ENCODE results near the gene CFAP299.

Gene CFAP299

GRCh38 chr4:80521438-80521837 lies 185.9 kb downstream of the CFAP299 start:
- Mint-ChIP-seq H3K4me3 (no peak overlapping the region), H3K27ac (ENCODE audit: low read depth) (no peak overlapping the region), H3K36me3 (ENCODE audit: insufficient read depth) (no peaks in the 10 kb centered on the region), H3K4me1 (no peaks in the 10 kb centered on the region), H3K9me3 (no peaks in the 10 kb centered on the region), H3K27me3 (no peaks in the 10 kb centered on the region)
- ATAC-seq (replicated peaks; ENCODE audit: extremely low read depth, poor library complexity, severe bottlenecking) (no peak), DNase-seq (ENCODE audit: low spot score in 2 of 2) (no peak)

GRCh38 chr4:80526697-80527096 lies 191.2 kb downstream of the CFAP299 start:
- no peaks in the 10 kb centered on the region for H3K36me3 Mint-ChIP-seq (ENCODE audit: insufficient read depth)
- H3K9me3 Mint-ChIP-seq, result no peaks in the 10 kb centered on the region
- no peak for ATAC-seq (replicated peaks; ENCODE audit: extremely low read depth, poor library complexity, severe bottlenecking)

GRCh38 chr4:80529026-80529425 lies 193.5 kb downstream of the CFAP299 start:
- ATAC-seq (replicated peaks; ENCODE audit: extremely low read depth, poor library complexity, severe bottlenecking) (no peak), DNase-seq (ENCODE audit: low spot score in 2 of 2) (no peak)
- Mint-ChIP-seq H3K4me1 (no peaks in the 10 kb centered on the region), H3K27ac (ENCODE audit: low read depth) (no peak overlapping the region), H3K36me3 (ENCODE audit: insufficient read depth) (no peaks in the 10 kb centered on the region), H3K27me3 (no peaks in the 10 kb centered on the region), H3K4me3 (no peak overlapping the region), H3K9me3 (no peaks in the 10 kb centered on the region)

More at GRCh38 chr4:80526697-80527096, 191.2 kb downstream of the CFAP299 start:
- H3K27ac Mint-ChIP-seq (ENCODE audit: low read depth), result no peak overlapping the region
- no peaks in the 10 kb centered on the region for H3K27me3 Mint-ChIP-seq
- DNase-seq (ENCODE audit: low spot score in 2 of 2), result no peak
- no peak overlapping the region for H3K4me3 Mint-ChIP-seq
- no peaks in the 10 kb centered on the region for H3K4me1 Mint-ChIP-seq

- Mint-ChIP-seq H3K27me3 (no peaks in the 10 kb centered on the region), H3K36me3 (ENCODE audit: insufficient read depth) (no peaks in the 10 kb centered on the region), H3K4me3 (no peak overlapping the region), H3K9me3 (no peaks in the 10 kb centered on the region), H3K27ac (ENCODE audit: low read depth) (no peak overlapping the region), H3K4me1 (no peaks in the 10 kb centered on the region)
- ATAC-seq (replicated peaks; ENCODE audit: extremely low read depth, poor library complexity, severe bottlenecking) (no peak), DNase-seq (ENCODE audit: low spot score in 2 of 2) (no peak)
Observed at GRCh38 chr4:80532674-80533333, 197.3 kb downstream of the CFAP299 start.

GRCh38 chr4:80535551-80535950 lies 200.0 kb downstream of the CFAP299 start:
- no peak for DNase-seq (ENCODE audit: low spot score in 2 of 2)
- no peaks in the 10 kb centered on the region for H3K27me3 Mint-ChIP-seq
- H3K4me3 Mint-ChIP-seq, result no peak overlapping the region
- H3K9me3 Mint-ChIP-seq, result no peaks in the 10 kb centered on the region
- no peaks in the 10 kb centered on the region for H3K36me3 Mint-ChIP-seq (ENCODE audit: insufficient read depth)
- H3K4me1 Mint-ChIP-seq, result no peaks in the 10 kb centered on the region
- no peak overlapping the region for H3K27ac Mint-ChIP-seq (ENCODE audit: low read depth)
- no peak for ATAC-seq (replicated peaks; ENCODE audit: extremely low read depth, poor library complexity, severe bottlenecking)

GRCh38 chr4:80538276-80538926 lies 202.9 kb downstream of the CFAP299 start:
- H3K27ac Mint-ChIP-seq (ENCODE audit: low read depth), result no peak overlapping the region
- H3K4me3 Mint-ChIP-seq, result no peak overlapping the region
- peaks cover 5% of the 10 kb centered on the region for H3K4me1 Mint-ChIP-seq
- H3K9me3 Mint-ChIP-seq, result no peaks in the 10 kb centered on the region
- no peak for ATAC-seq (replicated peaks; ENCODE audit: extremely low read depth, poor library complexity, severe bottlenecking)
- DNase-seq (ENCODE audit: low spot score in 2 of 2), result no peak
- peaks cover 9% of the 10 kb centered on the region for H3K27me3 Mint-ChIP-seq
- H3K36me3 Mint-ChIP-seq (ENCODE audit: insufficient read depth), result no peaks in the 10 kb centered on the region

GRCh38 chr4:80539190-80539589 lies 203.7 kb downstream of the CFAP299 start:
- DNase-seq (ENCODE audit: low spot score in 2 of 2) (no peak), ATAC-seq (replicated peaks; ENCODE audit: extremely low read depth, poor library complexity, severe bottlenecking) (no peak)
- Mint-ChIP-seq H3K27ac (ENCODE audit: low read depth) (no peak overlapping the region), H3K4me1 (peaks cover 5% of the 10 kb centered on the region), H3K27me3 (peaks cover 14% of the 10 kb centered on the region), H3K36me3 (ENCODE audit: insufficient read depth) (no peaks in the 10 kb centered on the region), H3K9me3 (no peaks in the 10 kb centered on the region), H3K4me3 (no peak overlapping the region)

- no peak overlapping the region for H3K27ac Mint-ChIP-seq (ENCODE audit: low read depth)
- H3K4me3 Mint-ChIP-seq, result no peak overlapping the region
- H3K36me3 Mint-ChIP-seq (ENCODE audit: insufficient read depth), result no peaks in the 10 kb centered on the region
- no peaks in the 10 kb centered on the region for H3K9me3 Mint-ChIP-seq
- H3K4me1 Mint-ChIP-seq, result peaks cover 5% of the 10 kb centered on the region
- peaks cover 14% of the 10 kb centered on the region for H3K27me3 Mint-ChIP-seq
- no peak for ATAC-seq (replicated peaks; ENCODE audit: extremely low read depth, poor library complexity, severe bottlenecking)
- DNase-seq (ENCODE audit: low spot score in 2 of 2), result no peak
Observed at GRCh38 chr4:80540349-80540748, 204.8 kb downstream of the CFAP299 start.

DNA sequence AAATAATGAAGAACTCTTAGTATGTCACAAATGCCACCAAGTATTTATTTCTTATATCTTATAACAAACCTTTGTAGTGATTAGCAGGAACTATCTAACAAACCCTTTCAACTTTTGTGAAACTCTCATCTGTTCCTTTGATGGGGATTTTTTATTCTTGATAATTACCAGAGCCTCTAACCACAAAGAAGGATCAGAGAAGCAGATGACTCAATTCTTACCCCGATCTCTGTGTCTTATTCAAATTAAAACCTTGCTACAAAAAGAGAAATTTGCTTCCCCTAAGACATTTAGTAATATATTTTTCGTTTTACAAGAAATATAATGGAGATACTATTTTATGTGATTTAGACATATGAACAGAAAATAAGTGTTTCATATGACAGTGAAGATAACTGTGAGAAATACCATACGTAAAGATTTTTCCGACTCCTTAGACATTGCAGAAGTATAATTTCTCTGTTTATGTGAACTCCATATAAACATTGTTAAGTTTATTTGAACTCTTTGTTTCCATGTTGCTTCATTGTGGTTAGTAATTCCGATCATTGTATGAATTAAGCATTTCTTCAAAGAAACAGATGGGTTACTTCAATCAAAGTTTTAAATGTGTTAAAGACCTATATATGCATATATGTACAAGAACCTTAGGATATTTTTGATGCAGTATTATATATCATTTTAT lies 205.4 kb downstream of the CFAP299 start:
- Mint-ChIP-seq H3K27ac (ENCODE audit: low read depth) (no peak overlapping the region), H3K36me3 (ENCODE audit: insufficient read depth) (no peaks in the 10 kb centered on the region), H3K4me3 (no peak overlapping the region), H3K27me3 (peaks cover 14% of the 10 kb centered on the region), H3K4me1 (peaks cover 5% of the 10 kb centered on the region), H3K9me3 (no peaks in the 10 kb centered on the region)
- ATAC-seq (replicated peaks; ENCODE audit: extremely low read depth, poor library complexity, severe bottlenecking) (peak; percentile 54), DNase-seq (ENCODE audit: low spot score in 2 of 2) (no peak)

- peaks cover 5% of the 10 kb centered on the region for H3K4me1 Mint-ChIP-seq
- H3K9me3 Mint-ChIP-seq, result no peaks in the 10 kb centered on the region
- ATAC-seq (replicated peaks; ENCODE audit: extremely low read depth, poor library complexity, severe bottlenecking) (no peak), DNase-seq (ENCODE audit: low spot score in 2 of 2) (no peak)
- no peaks in the 10 kb centered on the region for H3K36me3 Mint-ChIP-seq (ENCODE audit: insufficient read depth)
- H3K4me3 Mint-ChIP-seq, result no peak overlapping the region
- no peak overlapping the region for H3K27ac Mint-ChIP-seq (ENCODE audit: low read depth)
- H3K27me3 Mint-ChIP-seq, result peaks cover 14% of the 10 kb centered on the region
Observed at GRCh38 chr4:80542747-80543146, 207.2 kb downstream of the CFAP299 start.

DNA sequence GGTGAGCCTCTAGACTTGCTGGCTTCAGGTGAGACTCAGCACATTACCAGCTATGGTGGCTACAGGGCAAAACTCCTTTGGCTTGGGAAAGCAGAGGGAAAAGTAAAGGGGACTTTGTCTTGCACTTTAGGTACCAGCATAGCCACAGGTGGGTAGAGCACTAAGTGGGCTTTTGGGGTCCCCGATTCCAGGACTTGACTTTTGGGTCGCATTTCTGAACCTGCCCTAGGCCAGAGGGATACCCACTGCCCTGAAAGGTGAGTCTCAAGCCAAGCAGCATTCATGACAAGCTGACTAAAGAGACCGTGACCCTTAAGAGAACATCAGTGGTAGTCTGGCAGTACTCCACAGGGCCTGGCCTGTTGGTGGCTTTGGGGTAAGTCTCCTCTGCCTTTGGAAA lies 224.8 kb downstream of the CFAP299 start:
- Mint-ChIP-seq H3K9me3 (peaks cover 9% of the 10 kb centered on the region), H3K4me1 (no peaks in the 10 kb centered on the region), H3K4me3 (no peak overlapping the region), H3K27ac (ENCODE audit: low read depth) (no peak overlapping the region), H3K27me3 (peaks cover 20% of the 10 kb centered on the region), H3K36me3 (ENCODE audit: insufficient read depth) (peaks cover 2% of the 10 kb centered on the region)
- DNase-seq (ENCODE audit: low spot score in 2 of 2) (no peak), ATAC-seq (replicated peaks; ENCODE audit: extremely low read depth, poor library complexity, severe bottlenecking) (no peak)

DNA sequence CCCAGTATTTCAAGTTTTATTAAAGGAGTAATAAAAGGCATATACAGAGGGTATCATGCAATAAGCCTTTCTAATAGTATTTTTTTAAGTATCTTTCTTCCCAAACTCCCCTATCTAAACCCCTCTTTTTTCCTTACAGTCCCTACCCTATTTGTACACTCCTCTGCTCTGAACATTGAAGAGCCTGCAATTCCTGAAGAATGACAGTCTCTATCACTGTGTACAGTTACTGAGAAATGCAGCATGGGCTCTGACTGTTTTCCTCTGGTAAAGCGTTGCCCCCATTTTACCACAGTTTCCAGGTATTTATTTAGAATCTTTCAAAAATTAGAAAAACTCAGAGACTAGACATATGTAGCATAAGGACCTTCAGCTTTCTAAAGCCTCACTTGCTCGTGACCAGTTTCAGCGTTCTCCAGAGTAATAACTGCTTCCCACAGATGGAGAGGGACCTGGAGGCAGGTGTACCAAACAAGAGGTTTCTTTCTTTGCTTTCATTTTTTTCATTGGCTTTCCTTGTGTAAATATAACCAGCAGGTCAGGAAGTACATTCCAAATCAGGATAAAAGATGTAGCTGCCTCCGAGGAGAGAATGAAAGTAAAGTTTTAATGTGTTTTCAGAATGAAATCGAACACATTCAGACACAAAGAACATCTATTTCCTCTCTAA lies 230.8 kb downstream of the CFAP299 start:
- DNase-seq (ENCODE audit: low spot score in 2 of 2) (no peak), ATAC-seq (replicated peaks; ENCODE audit: extremely low read depth, poor library complexity, severe bottlenecking) (no peak)
- H3K9me3 Mint-ChIP-seq, result peaks cover 9% of the 10 kb centered on the region
- peaks cover 2% of the 10 kb centered on the region for H3K36me3 Mint-ChIP-seq (ENCODE audit: insufficient read depth)
- H3K4me3 Mint-ChIP-seq, result no peak overlapping the region
- no peaks in the 10 kb centered on the region for H3K4me1 Mint-ChIP-seq
- H3K27ac Mint-ChIP-seq (ENCODE audit: low read depth), result no peak overlapping the region
- peaks cover 10% of the 10 kb centered on the region for H3K27me3 Mint-ChIP-seq

Data from central memory CD8-positive, alpha-beta T cell (primary cell).